IPS-15b (cell line): ENCODE results near the gene MGMT.

Experiments used
- H3K27me3 ChIP-seq: one replicate; pipeline ENCODE4 v1.6.1; 2013; ENCODE audit warnings: low read length; ENCODE audit not compliant: control insufficient read depth, insufficient read depth
- H3K36me3 ChIP-seq: one replicate; pipeline ENCODE4 v1.6.1; 2013; ENCODE audit warnings: low read length; ENCODE audit not compliant: control insufficient read depth, insufficient read depth
- H3K4me1 ChIP-seq: one replicate; pipeline ENCODE4 v1.6.1; 2013; ENCODE audit warnings: mild to moderate bottlenecking, low read length; ENCODE audit not compliant: control insufficient read depth, insufficient read depth
- H3K4me3 ChIP-seq: one replicate; pipeline ENCODE4 v1.5.1; 2013; ENCODE audit warnings: low read depth, low read length
- H3K9ac ChIP-seq: one replicate; pipeline ENCODE4 v1.6.1; 2013; ENCODE audit warnings: low read depth, mild to moderate bottlenecking, low read length
- H3K9me3 ChIP-seq: one replicate; pipeline ENCODE4 v1.6.1; 2013; ENCODE audit warnings: mild to moderate bottlenecking, low read length; ENCODE audit not compliant: control insufficient read depth, insufficient read depth

Gene MGMT

DNA sequence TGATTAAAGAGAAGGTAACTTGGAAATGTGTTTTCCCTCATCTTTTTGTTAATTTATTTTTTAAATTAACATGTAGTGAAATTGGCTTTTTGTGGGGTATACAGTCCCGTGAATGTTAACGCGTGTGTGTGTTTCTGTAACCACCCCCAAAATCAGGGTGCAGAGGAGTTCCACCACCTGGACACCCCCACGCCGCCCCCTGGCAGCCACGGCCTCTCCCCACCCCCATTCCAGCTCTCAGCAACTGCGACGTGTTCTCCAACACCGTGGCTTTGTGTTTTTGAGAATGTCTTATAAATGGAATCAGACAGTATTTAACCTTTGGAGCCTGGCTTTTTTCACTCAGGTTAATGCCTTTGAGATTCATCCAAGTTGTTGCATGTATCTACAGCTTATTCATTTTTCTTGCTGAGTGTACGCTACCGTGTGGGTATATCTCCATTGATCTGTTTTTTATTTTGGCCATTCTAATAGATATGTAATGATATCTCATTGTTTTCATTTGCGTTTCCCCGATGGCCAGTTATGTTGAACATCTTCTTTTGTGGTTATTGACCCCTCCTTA is 278.2 kb downstream of the MGMT start:
- H3K4me1 ChIP-seq = no peaks in the 10 kb centered on the region
- H3K9me3 ChIP-seq = no peaks in the 10 kb centered on the region
- no peak overlapping the region for H3K9ac ChIP-seq
- no peaks in the 10 kb centered on the region for H3K36me3 ChIP-seq
- no peaks in the 10 kb centered on the region for H3K27me3 ChIP-seq
- no peak overlapping the region for H3K4me3 ChIP-seq

DNA sequence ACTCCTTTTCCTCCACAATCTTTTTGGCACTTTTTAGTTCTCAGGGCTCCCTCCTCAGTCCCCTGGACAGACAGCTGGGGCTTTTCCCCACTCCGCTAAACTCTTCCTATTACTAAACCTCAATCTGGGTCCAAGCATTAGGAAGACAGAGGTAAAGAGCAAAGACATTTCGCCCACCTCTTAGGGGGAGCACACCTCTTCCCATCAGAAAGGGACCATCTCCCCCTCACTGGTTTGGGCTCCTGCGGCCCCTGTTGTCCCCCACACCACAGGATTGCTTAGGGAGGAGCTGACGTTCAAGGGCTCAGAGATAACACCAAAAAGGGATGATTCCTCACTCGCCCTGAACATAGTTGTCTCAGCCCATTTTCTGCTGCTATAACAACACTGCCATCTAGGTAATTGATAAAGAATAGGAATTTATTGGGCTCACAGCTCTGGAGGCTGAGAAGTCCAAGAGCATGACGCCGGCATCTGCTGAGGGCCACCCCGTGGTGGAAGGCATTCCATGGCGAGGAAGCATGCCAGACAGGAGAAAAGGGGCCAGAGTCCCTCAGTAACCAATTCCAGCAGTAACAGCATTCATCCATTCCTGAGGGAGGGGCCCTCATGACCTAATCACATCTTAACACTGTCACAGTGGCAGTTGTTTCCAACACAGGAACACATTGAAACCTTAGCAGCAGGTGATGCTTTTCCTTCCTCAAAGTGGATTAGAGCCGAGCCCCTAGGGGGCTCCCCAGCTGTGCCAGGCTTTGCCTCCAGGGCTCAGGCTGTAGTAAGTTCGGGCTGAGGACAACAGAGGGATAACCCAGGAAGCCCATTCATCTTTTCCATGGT is 287.4 kb downstream of the MGMT start:
- H3K27me3 ChIP-seq = no peaks in the 10 kb centered on the region
- H3K9me3 ChIP-seq = peaks cover 4% of the 10 kb centered on the region
- no peaks in the 10 kb centered on the region for H3K36me3 ChIP-seq
- H3K4me1 ChIP-seq = no peaks in the 10 kb centered on the region
- no peak overlapping the region for H3K4me3 ChIP-seq
- no peak overlapping the region for H3K9ac ChIP-seq

DNA sequence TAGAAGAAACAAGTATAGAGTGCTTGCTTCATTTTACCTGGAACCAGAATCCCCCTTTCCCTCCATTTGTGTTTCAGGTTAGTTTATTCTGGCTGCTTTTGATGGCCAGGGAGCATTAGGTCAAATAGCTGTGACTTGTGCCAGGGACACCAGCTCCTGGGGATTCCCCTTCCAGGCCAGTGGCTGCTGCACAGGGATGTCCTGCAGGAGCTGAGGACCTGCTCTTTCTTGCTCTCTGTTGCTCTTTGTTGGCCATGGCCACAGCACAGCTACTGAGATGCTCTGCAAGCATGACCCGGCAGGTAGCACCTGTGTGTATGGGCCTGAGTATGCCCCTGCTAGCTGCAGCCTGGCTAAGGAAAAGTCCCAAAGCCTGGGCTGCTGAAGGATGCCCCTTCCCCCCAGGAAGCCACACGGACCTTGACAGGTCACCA is 288.1 kb downstream of the MGMT start:
- no peaks in the 10 kb centered on the region for H3K27me3 ChIP-seq
- no peak overlapping the region for H3K9ac ChIP-seq
- no peaks in the 10 kb centered on the region for H3K4me1 ChIP-seq
- H3K9me3 ChIP-seq = peaks cover 4% of the 10 kb centered on the region
- H3K4me3 ChIP-seq = no peak overlapping the region
- H3K36me3 ChIP-seq = no peaks in the 10 kb centered on the region

DNA sequence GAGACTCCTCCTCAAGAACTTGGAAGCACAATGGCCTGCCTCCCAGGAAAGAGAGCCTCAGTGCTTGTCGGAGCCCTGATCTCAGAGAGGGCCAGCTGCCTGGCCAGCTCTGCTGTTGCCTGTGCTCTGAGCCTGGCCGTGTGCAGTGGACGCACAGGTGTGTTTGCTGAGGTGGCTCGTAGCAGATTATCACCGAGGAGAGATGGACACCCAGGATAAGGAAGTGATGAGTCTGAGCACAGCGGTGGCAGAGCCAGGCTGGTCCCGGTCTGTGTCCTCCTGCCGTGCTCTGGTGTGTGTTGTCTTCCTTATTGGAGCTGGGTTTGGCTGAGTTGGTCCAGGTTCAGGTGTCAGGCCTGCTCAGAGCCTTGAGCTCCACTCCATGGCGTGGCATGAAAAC is 288.6 kb downstream of the MGMT start:
- no peak overlapping the region for H3K9ac ChIP-seq
- no peaks in the 10 kb centered on the region for H3K27me3 ChIP-seq
- H3K4me3 ChIP-seq = no peak overlapping the region
- no peaks in the 10 kb centered on the region for H3K4me1 ChIP-seq
- H3K9me3 ChIP-seq = peaks cover 4% of the 10 kb centered on the region
- no peaks in the 10 kb centered on the region for H3K36me3 ChIP-seq

DNA sequence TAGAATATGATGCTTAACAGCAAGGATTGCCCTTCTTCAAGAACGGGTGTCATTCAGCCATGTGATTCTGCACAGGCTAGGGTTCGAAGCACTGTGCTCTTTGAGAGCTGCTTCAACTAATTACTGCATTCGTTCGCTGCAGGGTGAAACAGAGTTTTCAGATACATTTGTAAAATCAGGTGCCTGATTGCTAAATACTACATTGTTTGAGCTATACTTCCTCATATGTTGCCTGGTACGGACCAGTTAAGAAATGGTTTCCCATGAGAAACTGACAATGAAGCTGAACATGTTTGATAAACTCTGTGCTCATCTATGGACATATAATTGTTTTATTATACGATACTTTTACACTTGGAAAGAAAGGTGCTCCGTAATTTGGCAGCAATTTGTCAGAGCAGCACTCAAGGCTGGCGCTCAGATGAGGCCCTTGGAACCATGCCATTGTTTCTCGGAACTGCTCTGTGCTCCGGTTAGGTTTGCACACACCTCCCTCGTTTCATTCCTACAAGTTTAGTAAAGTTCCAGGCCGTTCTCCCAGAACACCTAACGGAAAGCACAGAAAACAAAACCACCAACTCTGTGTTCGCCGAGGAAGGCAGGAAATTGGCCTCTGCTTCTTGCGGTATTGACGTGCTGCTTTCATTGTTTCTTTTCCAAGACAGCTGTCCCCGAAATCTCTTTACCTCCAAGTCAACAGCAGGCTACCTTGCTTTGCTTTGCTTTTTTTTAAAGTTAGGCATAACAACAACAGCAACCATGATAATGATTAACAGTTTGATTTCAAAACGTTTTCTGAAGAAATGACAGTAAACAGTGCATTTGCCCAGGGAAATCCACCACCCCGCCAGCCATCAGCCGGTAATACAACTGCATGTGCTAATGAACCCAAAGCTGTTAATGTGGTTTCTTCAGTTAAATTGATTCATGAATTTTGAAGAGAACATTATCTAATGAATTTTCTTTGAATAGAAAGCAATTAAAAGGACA is 290.2 kb downstream of the MGMT start:
- Histone ChIP-seq H3K4me3 (no peak overlapping the region), H3K9me3 (peaks cover 4% of the 10 kb centered on the region), H3K27me3 (no peaks in the 10 kb centered on the region), H3K36me3 (no peaks in the 10 kb centered on the region), H3K9ac (no peak overlapping the region), H3K4me1 (no peaks in the 10 kb centered on the region)

DNA sequence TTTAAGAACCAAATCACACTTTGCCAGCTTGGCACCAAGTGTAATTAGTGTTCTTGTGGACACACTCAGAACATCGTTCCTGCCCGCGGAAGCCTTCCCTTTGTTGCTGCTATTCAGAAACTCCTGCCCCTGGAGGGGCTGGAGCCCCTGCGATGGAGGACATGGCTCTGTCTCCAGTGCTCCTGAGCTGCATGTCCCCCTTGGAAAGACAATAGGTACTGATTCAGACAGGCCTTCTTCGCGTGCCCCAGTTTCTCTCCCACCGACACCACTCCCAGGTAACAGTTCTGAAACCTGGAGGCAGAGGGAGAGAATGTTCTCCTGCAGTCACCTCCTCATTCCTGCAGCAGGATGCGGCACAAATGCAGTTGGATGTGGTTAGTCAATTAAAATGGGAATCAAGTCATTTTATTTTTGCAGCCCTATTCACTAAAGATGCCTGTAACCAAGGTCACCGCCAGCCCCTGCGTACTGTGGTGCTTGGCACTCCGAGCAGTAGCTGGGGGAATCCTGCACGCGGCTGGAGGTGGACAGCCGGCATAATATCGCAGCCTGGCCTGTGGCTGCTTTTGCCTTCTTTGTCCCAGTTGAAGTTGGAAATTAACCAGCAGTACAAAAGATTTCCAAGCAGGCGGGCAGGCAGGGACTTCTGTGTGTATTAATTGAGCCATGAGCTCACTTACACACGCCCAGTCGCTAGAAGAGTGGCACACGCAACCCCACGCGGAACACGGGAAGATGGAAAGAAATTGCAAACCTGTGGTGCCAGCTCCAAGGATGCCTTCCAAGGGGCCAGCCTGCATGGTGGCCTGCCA is 291.4 kb downstream of the MGMT start:
- Histone ChIP-seq H3K36me3 (no peaks in the 10 kb centered on the region), H3K27me3 (no peaks in the 10 kb centered on the region), H3K4me3 (no peak overlapping the region), H3K9me3 (peaks cover 4% of the 10 kb centered on the region), H3K4me1 (no peaks in the 10 kb centered on the region), H3K9ac (no peak overlapping the region)

DNA sequence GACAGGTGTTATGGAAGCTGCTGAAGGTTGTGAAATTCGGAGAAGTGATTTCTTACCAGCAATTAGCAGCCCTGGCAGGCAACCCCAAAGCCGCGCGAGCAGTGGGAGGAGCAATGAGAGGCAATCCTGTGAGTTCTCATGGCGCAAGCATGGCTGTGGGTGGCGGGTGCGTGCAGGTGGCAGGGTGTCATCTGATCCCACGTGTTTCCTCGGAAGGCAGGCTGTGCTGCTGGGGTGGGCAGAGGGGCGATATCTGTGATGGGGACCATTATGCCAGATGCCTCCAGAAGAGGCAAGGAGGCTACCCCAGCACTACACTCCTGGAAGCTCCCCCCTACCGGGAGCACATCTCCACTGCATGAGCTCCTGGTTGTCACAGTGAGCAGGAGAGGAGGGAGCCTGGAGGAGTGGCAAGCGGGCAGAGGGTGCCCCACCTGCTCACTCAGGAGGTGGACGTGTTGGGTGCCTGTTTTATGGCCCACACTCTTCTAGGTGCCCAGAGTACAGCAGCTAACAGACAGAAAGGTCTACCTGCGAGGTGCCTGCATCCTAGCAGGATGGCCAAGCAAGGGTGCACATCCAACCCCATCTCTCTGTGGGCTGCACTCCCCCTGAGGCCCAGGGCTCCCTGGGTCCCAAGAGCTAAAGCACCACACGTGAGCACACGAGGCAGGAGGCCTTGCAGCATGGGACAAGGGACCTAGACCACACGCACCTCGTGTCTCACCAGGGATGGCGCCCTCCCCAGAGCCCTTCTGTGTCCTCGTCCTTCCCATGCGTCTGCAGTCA is 292.4 kb downstream of the MGMT start:
- Histone ChIP-seq H3K9me3 (peaks cover under 1% of the 10 kb centered on the region), H3K27me3 (no peaks in the 10 kb centered on the region), H3K9ac (no peak overlapping the region), H3K4me3 (no peak overlapping the region), H3K36me3 (no peaks in the 10 kb centered on the region), H3K4me1 (no peaks in the 10 kb centered on the region)

DNA sequence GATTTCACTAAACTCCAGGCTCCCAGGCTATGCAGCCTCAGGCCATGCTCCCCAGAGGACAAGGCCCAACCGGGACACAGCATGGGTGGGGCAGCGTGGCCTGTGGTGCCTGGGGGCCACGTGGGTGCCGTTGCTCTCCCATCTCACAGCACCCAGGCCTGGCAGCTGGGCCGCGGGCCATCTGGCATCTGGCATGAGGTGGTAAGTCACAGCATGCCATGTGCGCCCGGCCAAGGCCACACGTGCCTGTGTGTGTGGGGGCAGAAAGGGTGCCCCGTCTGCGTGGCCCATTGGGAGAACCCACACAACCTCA is 292.9 kb downstream of the MGMT start:
- no peaks in the 10 kb centered on the region for H3K4me1 ChIP-seq

DNA sequence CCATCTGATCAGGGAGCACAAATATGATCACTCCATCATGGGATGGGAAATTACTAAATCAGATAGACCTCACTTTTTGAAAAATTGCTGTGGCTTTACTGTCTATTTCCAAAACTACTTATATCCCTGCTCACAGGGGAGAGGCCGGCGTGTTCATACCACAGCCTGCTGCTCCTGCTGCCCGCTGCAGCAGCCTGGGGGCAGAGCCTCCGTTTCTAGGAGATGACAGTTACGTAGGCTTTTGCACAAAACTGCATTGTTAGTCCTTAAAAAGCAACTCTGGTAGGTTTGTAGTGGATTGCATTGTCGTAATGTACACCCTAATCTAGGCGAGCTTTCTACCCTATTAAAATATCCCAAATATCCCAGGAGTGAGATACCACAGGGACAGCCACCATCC is 293.4 kb downstream of the MGMT start:
- Histone ChIP-seq H3K27me3 (no peaks in the 10 kb centered on the region), H3K9me3 (no peaks in the 10 kb centered on the region), H3K36me3 (no peaks in the 10 kb centered on the region), H3K9ac (no peak overlapping the region), H3K4me3 (no peak overlapping the region), H3K4me1 (no peaks in the 10 kb centered on the region)

More for the DNA sequence above, 292.9 kb downstream of the MGMT start:
- Histone ChIP-seq H3K9me3 (no peaks in the 10 kb centered on the region), H3K4me3 (no peak overlapping the region), H3K36me3 (no peaks in the 10 kb centered on the region), H3K27me3 (no peaks in the 10 kb centered on the region), H3K9ac (no peak overlapping the region)

DNA sequence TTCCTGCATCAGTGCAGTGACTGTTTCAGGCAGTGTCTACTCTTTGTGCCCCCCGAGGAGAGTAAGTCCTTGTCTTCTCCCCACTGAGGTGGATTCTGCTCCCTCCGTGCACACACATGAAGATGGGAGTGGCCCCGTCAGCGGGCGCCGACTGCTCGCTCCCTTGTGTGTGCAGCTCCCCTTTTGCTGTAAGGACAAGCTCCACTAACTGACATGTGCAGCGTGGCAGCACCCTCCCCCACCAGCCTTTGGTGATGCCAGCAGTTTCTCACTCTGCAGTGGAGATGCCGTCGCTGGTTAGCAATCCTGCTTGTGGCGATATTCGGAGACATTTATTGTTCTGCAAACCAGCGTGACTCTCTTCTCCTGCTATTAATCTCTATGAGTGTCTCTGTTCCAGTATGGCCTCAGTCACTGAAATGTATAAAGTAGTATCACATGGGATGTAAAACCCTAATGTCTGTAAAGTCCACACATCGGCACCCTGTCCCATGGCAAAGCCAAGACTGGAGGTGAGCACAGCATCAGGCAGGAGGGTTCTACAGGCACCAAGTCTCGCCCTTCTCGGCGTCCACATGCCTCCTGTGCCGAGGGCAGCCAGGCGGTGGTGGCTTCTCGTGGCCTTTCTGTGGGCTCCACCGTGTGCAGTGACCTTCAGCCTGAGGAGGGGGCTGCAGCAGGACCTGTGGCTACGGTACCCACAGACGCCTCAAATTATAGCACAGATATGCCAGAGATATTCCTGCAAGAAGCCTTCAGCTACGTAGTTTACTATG is 294.3 kb downstream of the MGMT start:
- Histone ChIP-seq H3K9me3 (no peaks in the 10 kb centered on the region), H3K9ac (no peak overlapping the region), H3K36me3 (no peaks in the 10 kb centered on the region), H3K27me3 (no peaks in the 10 kb centered on the region), H3K4me3 (no peak overlapping the region), H3K4me1 (no peaks in the 10 kb centered on the region)
